Testis (tissue), 3 donors: ENCODE results near the gene GLIPR1. TPM values are rescaled to one million over a fixed set of nuclear protein-coding genes. Genes with fewer than 3 reads are reported as not detected.
"Not testable (repeated sequence)": the region's sequence is repeated elsewhere in the genome, so short reads cannot be mapped to it uniquely, and the experiment has no call there.

Source experiments
- DNase-seq: peaks from one replicate; pipeline ENCODE4 v3.0.0-alpha.2; 2019
- H3K27ac ChIP-seq, 2 donors: fragments of 200-600 bp; sonication (generic); one replicate each; pipeline ENCODE4 v1.5.1; 2019
- H3K27me3 ChIP-seq: fragments of 200-600 bp; sonication (generic); one replicate; pipeline ENCODE4 v1.5.1; 2019
- H3K36me3 ChIP-seq: fragments of 200-600 bp; sonication (generic); one replicate; pipeline ENCODE4 v1.5.1; 2017; ENCODE audit warnings: low read depth; ENCODE audit errors: missing control alignments
- H3K4me1 ChIP-seq: fragments of 200-600 bp; sonication (generic); one replicate; pipeline ENCODE4 v1.5.1; 2019
- H3K4me3 ChIP-seq, 2 donors: fragments of 200-600 bp; sonication (generic); one replicate each; pipeline ENCODE4 v1.5.1; 2017 to 2019
- H3K9me3 ChIP-seq: fragments of 200-600 bp; sonication (generic); one replicate; pipeline ENCODE4 v1.5.1; 2017
- CTCF ChIP-seq, 3 experiments: fragments of 450-650 bp in 2 of 3; fragments of 200-600 bp in 1 of 3; sonication (generic) in 1 of 3; IDR thresholded peaks; one replicate each; pipeline ENCODE4 v1.5.1; 2016 to 2019; ENCODE audit warnings: antibody characterized with exemption in 3 of 3, mild to moderate bottlenecking in 2 of 3, moderate library complexity in 1 of 3
- POLR2A ChIP-seq: fragments of 450-650 bp; IDR thresholded peaks from one replicate; pipeline ENCODE4 v1.6.1; 2017; ENCODE audit warnings: antibody characterized with exemption, mild to moderate bottlenecking, moderate library complexity
- WGBS, 2 donors: methylation state at CpG; one replicate each; pipeline ENCODE4 v1.1.5; 2018; 5-methylcytosine and 5-hydroxymethylcytosine counted together
- intact Hi-C: fragments of 100-400 bp; cut with DNase I; formaldehyde crosslinking; loops from one replicate; pipeline ENCODE4 v1.15.1; 2023; ENCODE audit warnings: low total_unique reads
- polyA plus RNA-seq: library from polyadenylated mRNA; stranded (reverse); fragments of 350-450 nt; fragmentation: Illumina TruSeq; extraction: RNeasy Lipid Tissue Mini Kit (QIAGEN cat#74804); gene quantifications from one replicate; pipeline ENCODE4 v1.2.3, GENCODE V29; 2014; ENCODE audit warnings: low read depth, low replicate concordance; ENCODE audit not compliant: insufficient read depth
- total RNA-seq, 2 donors: library from RNA; depleted of rRNA; stranded (reverse); fragments of >200 nt; gene quantifications; one replicate each; pipeline ENCODE4 v1.2.3, GENCODE V29; 2016

The GLIPR1 gene
- total and polyA plus RNA-seq, 3 donors from 2014 or later: 3.5 to 11.8 (median 4.3) TPM

GRCh38 chr12:75446857-75447256 is 33.7 kb upstream of the GLIPR1 start:
- Histone ChIP-seq H3K9me3 (no peaks in the 10 kb centered on the region), H3K27ac (no peak overlapping the region), H3K4me3 (no peak overlapping the region), H3K27me3 (no peaks in the 10 kb centered on the region), H3K36me3 (no peaks in the 10 kb centered on the region), H3K4me1 (no peaks in the 10 kb centered on the region)
- DNase-seq: no peak
- no peak for TF ChIP-seq POLR2A
- no peak for TF ChIP-seq CTCF (IDR thresholded peaks at IDR 0.05)
- intact Hi-C loops: no loop called here

GRCh38 chr12:75447691-75448393 is 32.7 kb upstream of the GLIPR1 start:
- Histone ChIP-seq H3K4me1 (no peaks in the 10 kb centered on the region), H3K36me3 (no peaks in the 10 kb centered on the region), H3K9me3 (no peaks in the 10 kb centered on the region), H3K4me3 (no peak overlapping the region), H3K27ac (no peak overlapping the region), H3K27me3 (no peaks in the 10 kb centered on the region)
- intact Hi-C loops: no loop called here
- 76 to 82% methylated on average over 4 of the region's 4 CpGs for WGBS, 2 donors
- DNase-seq: no peak
- no peak for TF ChIP-seq CTCF (IDR thresholded peaks at IDR 0.05)

GRCh38 chr12:75452675-75453330 is 27.8 kb upstream of the GLIPR1 start:
- Histone ChIP-seq H3K27me3 (no peaks in the 10 kb centered on the region), H3K9me3 (no peaks in the 10 kb centered on the region), H3K4me1 (no peaks in the 10 kb centered on the region), H3K36me3 (no peaks in the 10 kb centered on the region), H3K4me3 (no peak overlapping the region), H3K27ac (no peak overlapping the region)
- DNase-seq: no peak
- intact Hi-C loops: no loop called here
- 82 to 83% methylated on average over 3 of the region's 3 CpGs for WGBS, 2 donors
- TF ChIP-seq POLR2A (no peak), CTCF (IDR thresholded peaks at IDR 0.05) (no peak)

- H3K9me3 ChIP-seq: no peaks in the 10 kb centered on the region
- no peak overlapping the region for H3K27ac ChIP-seq
- no peaks in the 10 kb centered on the region for H3K4me1 ChIP-seq
- H3K36me3 ChIP-seq: no peaks in the 10 kb centered on the region
- 75 to 94% methylated on average over 5 of the region's 5 CpGs for WGBS, 2 donors
- H3K27me3 ChIP-seq: no peaks in the 10 kb centered on the region
- no peak for DNase-seq
- intact Hi-C loops: no loop called here
- no peak for TF ChIP-seq POLR2A
- no peak for TF ChIP-seq CTCF (IDR thresholded peaks at IDR 0.05)
- no peak overlapping the region for H3K4me3 ChIP-seq
These were observed 24.7 kb upstream of the GLIPR1 start for GRCh38 chr12:75455839-75456238.

DNA sequence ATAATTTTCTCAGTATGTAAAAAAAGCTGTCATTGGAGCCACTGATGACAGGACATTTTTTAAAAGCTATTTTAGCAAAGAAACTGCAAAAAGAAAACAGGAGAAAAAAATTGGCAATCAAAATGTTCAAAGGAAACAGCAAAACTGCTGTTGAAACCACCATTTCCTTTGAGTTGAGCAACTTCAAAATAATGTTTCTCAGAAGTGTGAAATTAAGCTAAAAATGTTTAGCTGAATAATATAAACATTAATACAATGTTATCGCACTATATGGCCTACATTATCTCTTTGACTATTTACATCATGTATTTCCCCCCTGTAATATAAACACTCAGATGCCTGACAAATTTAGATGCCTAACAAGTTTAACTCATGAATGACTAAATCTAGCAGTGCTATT is 23.4 kb upstream of the GLIPR1 start:
- Histone ChIP-seq H3K27me3 (no peaks in the 10 kb centered on the region), H3K27ac (no peak overlapping the region), H3K4me1 (no peaks in the 10 kb centered on the region), H3K9me3 (no peaks in the 10 kb centered on the region), H3K36me3 (no peaks in the 10 kb centered on the region), H3K4me3 (no peak overlapping the region)
- no peak for TF ChIP-seq POLR2A
- TF ChIP-seq CTCF (IDR thresholded peaks at IDR 0.05): no peak
- no peak for DNase-seq
- 79 to 86% methylated on average over 1 of the region's 1 CpG for WGBS, 2 donors
- intact Hi-C loops: no loop called here

GRCh38 chr12:75457866-75458265 is 22.7 kb upstream of the GLIPR1 start:
- intact Hi-C loops, H3K27ac ChIP-seq, H3K9me3 ChIP-seq, DNase-seq, H3K4me1 ChIP-seq, H3K4me3 ChIP-seq, H3K27me3 ChIP-seq, H3K36me3 ChIP-seq: not testable (repeated sequence)
- WGBS, 2 donors: 69 to 80% methylated on average over 9 of the region's 9 CpGs
